Natural killer cell treated with Interleukin-12 subunit alpha and Interleukin-12 subunit beta and Interleukin-15 and Interleukin-18, amount 100 ng/mL, for 72 hours (primary cell): Measurements from ENCODE around the gene LRRN1. TPM values are rescaled to one million over a fixed set of nuclear protein-coding genes. Genes with fewer than 3 reads are reported as not detected.

Source experiments
- ATAC-seq, 2 donors: fragments of 150-1000 bp; cut with Tn5 transposase in 1 of 2; sonication (Bioruptor Pico), chemical (Tn5 transposase) in 1 of 2; 2 replicates each; pipeline ENCODE4 v1.10.0; 2021
- DNase-seq: peaks from one replicate; pipeline ENCODE4 v3.0.0; 2022; ENCODE audit warnings: low spot score
- H3K27ac Mint-ChIP-seq, 2 donors: 1 replicate in 1 of 2; 2 replicates in 1 of 2; pipeline ENCODE4 v1.8.0; 2022; ENCODE audit warnings: mixed read lengths in 2 of 2, mild to moderate bottlenecking in 1 of 2, moderate library complexity in 1 of 2
- H3K27me3 Mint-ChIP-seq, 2 donors: 1 replicate in 1 of 2; 2 replicates in 1 of 2; pipeline ENCODE4 v1.8.0; 2022; ENCODE audit warnings: mixed read lengths in 2 of 2
- H3K36me3 Mint-ChIP-seq: one replicate; pipeline ENCODE4 v1.8.0; 2022; ENCODE audit warnings: mixed read lengths
- H3K4me1 Mint-ChIP-seq, 2 donors: 1 replicate in 1 of 2; 2 replicates in 1 of 2; pipeline ENCODE4 v1.8.0; 2022; ENCODE audit warnings: low read depth in 2 of 2, mixed read lengths in 2 of 2, mild to moderate bottlenecking in 1 of 2
- H3K4me3 Mint-ChIP-seq: one replicate; pipeline ENCODE4 v1.8.0; 2022; ENCODE audit warnings: mixed read lengths
- H3K9me3 Mint-ChIP-seq: 2 replicates; pipeline ENCODE4 v1.8.0; 2022; ENCODE audit warnings: mixed read lengths
- total RNA-seq, 2 donors: library from RNA; stranded (reverse); gene quantifications; one replicate each; pipeline ENCODE4 v1.2.3, GENCODE V29; 2022

The LRRN1 gene
- total RNA-seq, 2 donors from 2014 or later = 0.38 to 0.64 TPM

- ATAC-seq (no peak), DNase-seq (no peak)
- Mint-ChIP-seq H3K27ac (no peak overlapping the region), H3K4me1 (no peaks in the 10 kb centered on the region), H3K4me3 (no peak overlapping the region), H3K9me3 (no peaks in the 10 kb centered on the region), H3K27me3 (peaks cover 8 to 12% of the 10 kb centered on the region in 2 donors), H3K36me3 (no peaks in the 10 kb centered on the region)
Observed at GRCh38 chr3:3792391-3792790, 6.8 kb upstream of the LRRN1 start.

- H3K27ac Mint-ChIP-seq = peak overlapping the region in 1 of 2 donors; percentile 68
- H3K4me1 Mint-ChIP-seq = peaks cover 10 to 18% of the 10 kb centered on the region in 2 donors
- H3K27me3 Mint-ChIP-seq = peaks cover 29 to 44% of the 10 kb centered on the region in 2 donors
Observed at GRCh38 chr3:3798631-3799113, 559 bp upstream of the LRRN1 start.

GRCh38 chr3:3800080-3800455, 837 bp downstream of the LRRN1 start:
- peaks cover 26 to 44% of the 10 kb centered on the region in 2 donors for H3K27me3 Mint-ChIP-seq
- no peak overlapping the region for H3K27ac Mint-ChIP-seq
- DNase-seq (no peak), ATAC-seq (no peak)
- peak overlapping the region; percentile 60 for H3K4me3 Mint-ChIP-seq
- peaks cover 8% of the 10 kb centered on the region for H3K36me3 Mint-ChIP-seq
- peaks cover 10 to 18% of the 10 kb centered on the region in 2 donors for H3K4me1 Mint-ChIP-seq
- no peaks in the 10 kb centered on the region for H3K9me3 Mint-ChIP-seq

More at GRCh38 chr3:3798631-3799113, 559 bp upstream of the LRRN1 start:
- DNase-seq (peak; percentile 63), ATAC-seq (peak; percentile 68 to 74)
- Mint-ChIP-seq H3K36me3 (peaks cover 8% of the 10 kb centered on the region), H3K4me3 (peak overlapping the region; percentile 86), H3K9me3 (no peaks in the 10 kb centered on the region)

GRCh38 chr3:3800685-3801493, 1.7 kb downstream of the LRRN1 start:
- Mint-ChIP-seq H3K4me1 (peaks cover 10 to 18% of the 10 kb centered on the region in 2 donors), H3K36me3 (peaks cover 8% of the 10 kb centered on the region), H3K27me3 (peaks cover 26 to 44% of the 10 kb centered on the region in 2 donors), H3K27ac (no peak overlapping the region), H3K9me3 (no peaks in the 10 kb centered on the region), H3K4me3 (no peak overlapping the region)
- DNase-seq (no peak), ATAC-seq (no peak)

- peaks cover 8% of the 10 kb centered on the region for H3K36me3 Mint-ChIP-seq
- no peak overlapping the region for H3K27ac Mint-ChIP-seq
- no peak overlapping the region for H3K4me3 Mint-ChIP-seq
- ATAC-seq = no peak
- no peaks in the 10 kb centered on the region for H3K9me3 Mint-ChIP-seq
- peaks cover 26 to 41% of the 10 kb centered on the region in 2 donors for H3K27me3 Mint-ChIP-seq
- H3K4me1 Mint-ChIP-seq = peaks cover 10 to 18% of the 10 kb centered on the region in 2 donors
- no peak for DNase-seq
Observed at GRCh38 chr3:3801494-3801841, 2.2 kb downstream of the LRRN1 start.

- Mint-ChIP-seq H3K27me3 (peaks cover 24 to 35% of the 10 kb centered on the region in 2 donors), H3K27ac (no peak overlapping the region), H3K4me3 (no peak overlapping the region), H3K36me3 (peaks cover 8% of the 10 kb centered on the region), H3K9me3 (no peaks in the 10 kb centered on the region), H3K4me1 (peaks cover 10 to 18% of the 10 kb centered on the region in 2 donors)
- DNase-seq = no peak
- ATAC-seq = no peak
Observed at GRCh38 chr3:3802046-3802445, 2.8 kb downstream of the LRRN1 start.

GRCh38 chr3:3804560-3804959, 5.3 kb downstream of the LRRN1 start:
- peaks cover 13 to 19% of the 10 kb centered on the region in 2 donors for H3K27me3 Mint-ChIP-seq
- H3K9me3 Mint-ChIP-seq = no peaks in the 10 kb centered on the region
- no peaks in the 10 kb centered on the region for H3K36me3 Mint-ChIP-seq
- DNase-seq = no peak
- no peak overlapping the region for H3K27ac Mint-ChIP-seq
- ATAC-seq = no peak
- H3K4me3 Mint-ChIP-seq = no peak overlapping the region
- peaks cover 0 to 7% of the 10 kb centered on the region in 2 donors for H3K4me1 Mint-ChIP-seq

- DNase-seq (no peak), ATAC-seq (no peak)
- no peaks in the 10 kb centered on the region for H3K4me1 Mint-ChIP-seq
- H3K27me3 Mint-ChIP-seq = peaks cover 5 to 16% of the 10 kb centered on the region in 2 donors
- no peaks in the 10 kb centered on the region for H3K36me3 Mint-ChIP-seq
- no peak overlapping the region for H3K4me3 Mint-ChIP-seq
- H3K27ac Mint-ChIP-seq = no peak overlapping the region
- H3K9me3 Mint-ChIP-seq = no peaks in the 10 kb centered on the region
Observed at GRCh38 chr3:3806092-3806491, 6.9 kb downstream of the LRRN1 start.

- H3K9me3 Mint-ChIP-seq = no peaks in the 10 kb centered on the region
- no peaks in the 10 kb centered on the region for H3K36me3 Mint-ChIP-seq
- ATAC-seq (no peak), DNase-seq (no peak)
- H3K27ac Mint-ChIP-seq = no peak overlapping the region
- no peak overlapping the region for H3K4me3 Mint-ChIP-seq
- H3K4me1 Mint-ChIP-seq = no peaks in the 10 kb centered on the region
- H3K27me3 Mint-ChIP-seq = peaks cover 2 to 9% of the 10 kb centered on the region in 2 donors
Observed at GRCh38 chr3:3806856-3807255, 7.6 kb downstream of the LRRN1 start.

- Mint-ChIP-seq H3K36me3 (no peaks in the 10 kb centered on the region), H3K4me1 (no peaks in the 10 kb centered on the region), H3K9me3 (no peaks in the 10 kb centered on the region), H3K4me3 (no peak overlapping the region), H3K27ac (no peak overlapping the region), H3K27me3 (no peaks in the 10 kb centered on the region)
- ATAC-seq (no peak), DNase-seq (no peak)
Observed at GRCh38 chr3:3813013-3813412, 13.8 kb downstream of the LRRN1 start.

- no peaks in the 10 kb centered on the region for H3K9me3 Mint-ChIP-seq
- H3K4me3 Mint-ChIP-seq = no peak overlapping the region
- H3K27me3 Mint-ChIP-seq = no peaks in the 10 kb centered on the region
- ATAC-seq (no peak), DNase-seq (no peak)
- no peak overlapping the region for H3K27ac Mint-ChIP-seq
- no peaks in the 10 kb centered on the region for H3K4me1 Mint-ChIP-seq
- H3K36me3 Mint-ChIP-seq = no peaks in the 10 kb centered on the region
Observed at GRCh38 chr3:3815206-3815605, 16.0 kb downstream of the LRRN1 start.

GRCh38 chr3:3816034-3816433, 16.8 kb downstream of the LRRN1 start:
- no peak for DNase-seq
- no peaks in the 10 kb centered on the region for H3K27me3 Mint-ChIP-seq

GRCh38 chr3:3817865-3818264, 18.6 kb downstream of the LRRN1 start:
- DNase-seq (no peak), ATAC-seq (no peak)
- Mint-ChIP-seq H3K9me3 (no peaks in the 10 kb centered on the region), H3K27me3 (no peaks in the 10 kb centered on the region), H3K36me3 (no peaks in the 10 kb centered on the region), H3K27ac (no peak overlapping the region), H3K4me1 (no peaks in the 10 kb centered on the region), H3K4me3 (no peak overlapping the region)

More at GRCh38 chr3:3816034-3816433, 16.8 kb downstream of the LRRN1 start:
- Mint-ChIP-seq H3K9me3 (no peaks in the 10 kb centered on the region), H3K4me3 (no peak overlapping the region), H3K27ac (no peak overlapping the region), H3K4me1 (no peaks in the 10 kb centered on the region), H3K36me3 (no peaks in the 10 kb centered on the region)
- ATAC-seq = no peak

GRCh38 chr3:3821777-3822176, 22.5 kb downstream of the LRRN1 start:
- no peaks in the 10 kb centered on the region for H3K36me3 Mint-ChIP-seq
- no peak for DNase-seq
- H3K27ac Mint-ChIP-seq = no peak overlapping the region
- no peaks in the 10 kb centered on the region for H3K27me3 Mint-ChIP-seq
- no peak overlapping the region for H3K4me3 Mint-ChIP-seq
- H3K9me3 Mint-ChIP-seq = no peaks in the 10 kb centered on the region
- no peak for ATAC-seq
- H3K4me1 Mint-ChIP-seq = no peaks in the 10 kb centered on the region
